ENCODE data around the gene ATRAID. TPM values are rescaled to one million over a fixed set of nuclear protein-coding genes. Genes with fewer than 3 reads are reported as not detected.

Gene ATRAID
- total RNA-seq, 1 donor from 2014 or later = 79.0 TPM

DNA sequence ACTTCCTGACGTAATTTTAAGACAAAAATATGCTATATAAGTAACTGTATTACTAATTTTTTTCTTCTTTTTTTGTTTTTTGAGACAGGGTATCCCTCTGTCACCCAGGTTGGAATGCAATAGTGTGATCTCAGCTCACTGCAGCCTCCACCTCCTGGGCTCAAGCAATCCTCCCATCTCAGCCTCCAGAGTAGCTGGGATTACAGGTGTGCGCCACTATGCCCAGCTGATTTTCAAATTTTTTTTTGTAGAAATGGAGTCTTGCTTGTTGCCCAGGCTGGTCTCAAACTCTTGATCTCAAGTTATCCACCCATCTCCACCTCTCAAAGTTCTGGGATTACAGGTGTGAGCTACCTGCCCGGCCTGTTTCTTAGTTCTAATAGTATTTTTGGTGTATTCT is 33.4 kb upstream of the ATRAID start:
- Mint-ChIP-seq H3K27ac (ENCODE audit: unreplicated experiment) (no peak overlapping the region), H3K4me1 (ENCODE audit: low read depth) (peaks cover 3% of the 10 kb centered on the region), H3K4me3 (ENCODE audit: unreplicated experiment) (no peak overlapping the region), H3K36me3 (ENCODE audit: low read depth) (no peaks in the 10 kb centered on the region), H3K9me3 (ENCODE audit: low read depth) (no peaks in the 10 kb centered on the region), H3K27me3 (ENCODE audit: low read depth) (peaks cover 10% of the 10 kb centered on the region)
- TF ChIP-seq, protein P1, sequence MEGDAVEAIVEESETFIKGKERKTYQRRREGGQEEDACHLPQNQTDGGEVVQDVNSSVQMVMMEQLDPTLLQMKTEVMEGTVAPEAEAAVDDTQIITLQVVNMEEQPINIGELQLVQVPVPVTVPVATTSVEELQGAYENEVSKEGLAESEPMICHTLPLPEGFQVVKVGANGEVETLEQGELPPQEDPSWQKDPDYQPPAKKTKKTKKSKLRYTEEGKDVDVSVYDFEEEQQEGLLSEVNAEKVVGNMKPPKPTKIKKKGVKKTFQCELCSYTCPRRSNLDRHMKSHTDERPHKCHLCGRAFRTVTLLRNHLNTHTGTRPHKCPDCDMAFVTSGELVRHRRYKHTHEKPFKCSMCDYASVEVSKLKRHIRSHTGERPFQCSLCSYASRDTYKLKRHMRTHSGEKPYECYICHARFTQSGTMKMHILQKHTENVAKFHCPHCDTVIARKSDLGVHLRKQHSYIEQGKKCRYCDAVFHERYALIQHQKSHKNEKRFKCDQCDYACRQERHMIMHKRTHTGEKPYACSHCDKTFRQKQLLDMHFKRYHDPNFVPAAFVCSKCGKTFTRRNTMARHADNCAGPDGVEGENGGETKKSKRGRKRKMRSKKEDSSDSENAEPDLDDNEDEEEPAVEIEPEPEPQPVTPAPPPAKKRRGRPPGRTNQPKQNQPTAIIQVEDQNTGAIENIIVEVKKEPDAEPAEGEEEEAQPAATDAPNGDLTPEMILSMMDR (IDR thresholded peaks at IDR 0.05) = no peak
- no peak for DNase-seq (ENCODE audit: low spot score)

DNA sequence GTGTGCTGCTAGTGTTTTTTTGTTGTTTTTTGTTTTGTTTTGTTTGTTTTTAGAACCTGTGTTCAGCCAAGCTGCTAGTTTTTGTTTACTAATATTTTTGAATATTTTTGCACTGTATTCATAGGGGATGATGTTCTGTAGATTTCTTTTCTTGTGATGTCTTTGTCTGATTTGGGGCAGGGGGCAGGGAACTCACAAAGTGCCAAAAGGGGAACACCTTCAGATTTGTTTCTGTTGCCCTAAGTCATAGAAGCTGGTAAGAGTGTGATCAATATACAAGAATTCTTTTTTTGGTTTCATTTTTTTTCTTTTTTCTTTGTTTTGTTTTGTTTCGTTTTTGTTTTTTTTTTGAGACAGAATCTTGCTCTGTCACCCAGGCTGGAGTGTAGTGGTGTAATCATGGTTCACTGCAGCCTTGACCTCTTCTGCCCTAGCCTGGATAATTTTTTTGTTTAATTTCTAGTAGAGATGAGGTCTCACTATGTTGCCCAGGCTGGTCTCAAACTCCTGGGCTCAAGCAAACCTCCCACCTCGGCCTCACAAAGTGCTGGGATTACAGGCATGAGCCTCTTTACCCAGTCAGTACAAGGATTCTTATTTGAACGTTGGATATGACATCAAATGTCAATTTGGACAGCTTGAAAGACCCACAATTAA is 32.4 kb upstream of the ATRAID start:
- Mint-ChIP-seq H3K9me3 (ENCODE audit: low read depth) (no peaks in the 10 kb centered on the region), H3K36me3 (ENCODE audit: low read depth) (no peaks in the 10 kb centered on the region), H3K4me3 (ENCODE audit: unreplicated experiment) (no peak overlapping the region), H3K4me1 (ENCODE audit: low read depth) (peaks cover 3% of the 10 kb centered on the region), H3K27ac (ENCODE audit: unreplicated experiment) (no peak overlapping the region), H3K27me3 (ENCODE audit: low read depth) (peaks cover 12% of the 10 kb centered on the region)
- TF ChIP-seq, protein P1 (IDR thresholded peaks at IDR 0.05) = no peak
- DNase-seq (ENCODE audit: low spot score) = no peak

DNA sequence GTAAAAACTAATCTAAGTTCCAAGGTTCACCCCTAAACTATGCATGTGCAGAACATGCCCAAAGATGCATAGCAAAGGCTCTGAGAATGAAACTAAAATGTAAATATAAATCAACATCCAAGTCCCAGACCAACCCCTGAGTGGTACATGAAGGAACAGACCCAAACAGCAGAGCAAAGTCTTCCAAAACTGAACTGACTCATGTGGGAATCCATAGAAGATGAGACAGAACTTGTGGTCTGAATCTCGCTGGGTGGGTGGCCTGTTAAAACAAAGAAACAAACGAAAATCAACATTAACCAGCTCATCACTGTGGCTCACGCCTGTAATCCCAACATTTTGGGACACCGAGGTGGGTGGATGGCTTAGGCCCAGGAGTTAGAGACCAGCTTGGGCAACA is 29.5 kb upstream of the ATRAID start:
- peaks cover 13% of the 10 kb centered on the region for H3K4me1 Mint-ChIP-seq (ENCODE audit: low read depth)
- no peaks in the 10 kb centered on the region for H3K36me3 Mint-ChIP-seq (ENCODE audit: low read depth)
- no peak overlapping the region for H3K4me3 Mint-ChIP-seq (ENCODE audit: unreplicated experiment)
- TF ChIP-seq, protein P1 (IDR thresholded peaks at IDR 0.05) = no peak
- no peaks in the 10 kb centered on the region for H3K9me3 Mint-ChIP-seq (ENCODE audit: low read depth)
- H3K27me3 Mint-ChIP-seq (ENCODE audit: low read depth) = peaks cover 9% of the 10 kb centered on the region
- no peak overlapping the region for H3K27ac Mint-ChIP-seq (ENCODE audit: unreplicated experiment)
- no peak for DNase-seq (ENCODE audit: low spot score)

DNA sequence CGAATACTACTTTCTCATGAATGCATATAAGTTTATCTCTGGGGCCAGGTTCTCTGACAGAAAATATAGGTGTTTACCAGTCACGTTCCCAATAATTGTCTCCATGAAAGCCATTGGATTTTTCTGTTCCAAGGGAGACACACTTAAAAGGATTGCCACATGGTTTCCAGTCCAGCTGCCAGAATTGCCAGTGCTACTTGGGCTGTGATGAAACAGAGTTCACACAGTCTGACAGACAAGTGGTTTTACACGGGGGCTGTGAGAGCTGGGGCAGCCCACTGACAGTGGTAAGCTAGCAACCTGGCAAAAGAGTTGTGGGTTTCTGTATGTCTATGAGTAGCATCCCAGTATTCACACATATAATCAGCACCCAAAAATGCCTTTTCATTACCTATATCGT is 27.7 kb upstream of the ATRAID start:
- Mint-ChIP-seq H3K4me1 (ENCODE audit: low read depth) (peaks cover 13% of the 10 kb centered on the region), H3K27me3 (ENCODE audit: low read depth) (peaks cover 4% of the 10 kb centered on the region), H3K9me3 (ENCODE audit: low read depth) (no peaks in the 10 kb centered on the region), H3K27ac (ENCODE audit: unreplicated experiment) (no peak overlapping the region), H3K36me3 (ENCODE audit: low read depth) (no peaks in the 10 kb centered on the region), H3K4me3 (ENCODE audit: unreplicated experiment) (no peak overlapping the region)
- DNase-seq (ENCODE audit: low spot score) = no peak
- TF ChIP-seq, protein P1 (IDR thresholded peaks at IDR 0.05) = no peak

DNA sequence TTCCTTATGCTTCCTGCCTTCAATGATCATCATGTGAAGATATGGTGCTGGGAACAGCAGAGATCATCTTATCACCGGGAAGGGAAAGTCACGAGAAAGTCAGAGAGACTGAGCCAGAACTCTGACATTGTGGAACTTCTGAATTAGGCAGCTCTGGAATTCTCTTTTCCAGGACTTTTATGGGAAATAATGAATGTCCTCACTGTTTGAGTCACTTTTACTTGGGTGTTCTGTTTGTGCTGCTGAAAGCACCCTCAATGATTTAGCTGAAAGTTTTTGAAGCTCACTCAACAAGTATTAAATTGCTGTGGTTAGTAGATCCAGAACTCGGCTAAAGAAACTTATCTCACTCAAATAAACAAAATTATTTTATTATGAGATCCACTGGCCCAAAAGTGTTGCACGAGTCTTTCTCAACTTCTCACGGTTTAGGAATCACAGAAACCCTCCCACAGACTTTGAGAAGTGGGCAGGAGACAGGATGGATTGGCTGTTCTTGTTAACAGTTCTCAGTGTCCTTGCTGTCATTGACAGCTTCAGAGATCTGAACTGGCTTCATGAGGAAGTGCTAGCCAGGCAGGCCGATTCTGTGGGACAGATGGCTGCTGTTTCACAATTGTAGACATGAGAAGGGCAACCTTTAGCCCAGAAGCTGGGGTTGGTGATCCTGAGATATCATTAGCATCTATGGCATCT is 26.4 kb upstream of the ATRAID start:
- Mint-ChIP-seq H3K27me3 (ENCODE audit: low read depth) (peaks cover 2% of the 10 kb centered on the region), H3K9me3 (ENCODE audit: low read depth) (no peaks in the 10 kb centered on the region), H3K27ac (ENCODE audit: unreplicated experiment) (peak overlapping the region; percentile 82), H3K4me3 (ENCODE audit: unreplicated experiment) (no peak overlapping the region), H3K36me3 (ENCODE audit: low read depth) (no peaks in the 10 kb centered on the region), H3K4me1 (ENCODE audit: low read depth) (peaks cover 13% of the 10 kb centered on the region)
- TF ChIP-seq, protein P1 (IDR thresholded peaks at IDR 0.05) = no peak
- DNase-seq (ENCODE audit: low spot score) = no peak

Measured in chondrocyte (in vitro differentiated cells).